Stimulated activated effector memory CD8-positive, alpha-beta T cell treated with anti-CD3 and anti-CD28 coated beads, Interleukin-12 subunit alpha, Interleukin-12 subunit beta, amount 100 ng/mL, for 72 hours (primary cell): ENCODE results near the gene B9D2.

ENCODE experiments used
- ATAC-seq: fragments of 150-1000 bp; cut with Tn5 transposase; 2 replicates; pipeline ENCODE4 v1.10.0; 2021
- DNase-seq, 2 donors: peaks; one replicate each; pipeline ENCODE4 v3.0.0; 2021 to 2022; ENCODE audit warnings: low spot score in 2 of 2
- H3K27ac Mint-ChIP-seq: one replicate; pipeline ENCODE4 v1.8.0; 2022; ENCODE audit warnings: mild to moderate bottlenecking, mixed read lengths
- H3K36me3 Mint-ChIP-seq: one replicate; pipeline ENCODE4 v1.8.0; 2022; ENCODE audit warnings: mild to moderate bottlenecking, mixed read lengths
- H3K4me1 Mint-ChIP-seq: one replicate; pipeline ENCODE4 v1.8.0; 2022; ENCODE audit warnings: mixed read lengths
- H3K4me3 Mint-ChIP-seq: one replicate; pipeline ENCODE4 v1.8.0; 2022; ENCODE audit warnings: mild to moderate bottlenecking, mixed read lengths
- H3K9me3 Mint-ChIP-seq: one replicate; pipeline ENCODE4 v1.8.0; 2022; ENCODE audit warnings: mixed read lengths

B9D2 gene

GRCh38 chr19:41307090-41307875 lies 56.7 kb downstream of the B9D2 start:
- Mint-ChIP-seq H3K4me3 (peak overlapping the region; percentile 88), H3K9me3 (no peaks in the 10 kb centered on the region), H3K4me1 (peaks cover 96% of the 10 kb centered on the region), H3K27ac (peak overlapping the region; percentile 99), H3K36me3 (peaks cover 97% of the 10 kb centered on the region)
- ATAC-seq (no peak), DNase-seq (no peak)

GRCh38 chr19:41305927-41306793 lies 57.8 kb downstream of the B9D2 start:
- H3K27ac Mint-ChIP-seq = peak overlapping the region; percentile 99
- no peaks in the 10 kb centered on the region for H3K9me3 Mint-ChIP-seq
- DNase-seq (no peak), ATAC-seq (no peak)
- H3K36me3 Mint-ChIP-seq = peaks cover 100% of the 10 kb centered on the region
- peaks cover 96% of the 10 kb centered on the region for H3K4me1 Mint-ChIP-seq
- H3K4me3 Mint-ChIP-seq = peak overlapping the region; percentile 88

- peak overlapping the region; percentile 67 for H3K4me3 Mint-ChIP-seq
- peak overlapping the region; percentile 99 for H3K27ac Mint-ChIP-seq
- peaks cover 100% of the 10 kb centered on the region for H3K36me3 Mint-ChIP-seq
- ATAC-seq (no peak), DNase-seq (no peak)
- peaks cover 95% of the 10 kb centered on the region for H3K4me1 Mint-ChIP-seq
- H3K9me3 Mint-ChIP-seq = no peaks in the 10 kb centered on the region
Measured at GRCh38 chr19:41304706-41305483, 59.1 kb downstream of the B9D2 start.
